ENCODE data around the gene ALPI.
"Not testable (repeated sequence)": the region's sequence is repeated elsewhere in the genome, so short reads cannot be mapped to it uniquely, and the experiment has no call there.

The ALPI gene

DNA sequence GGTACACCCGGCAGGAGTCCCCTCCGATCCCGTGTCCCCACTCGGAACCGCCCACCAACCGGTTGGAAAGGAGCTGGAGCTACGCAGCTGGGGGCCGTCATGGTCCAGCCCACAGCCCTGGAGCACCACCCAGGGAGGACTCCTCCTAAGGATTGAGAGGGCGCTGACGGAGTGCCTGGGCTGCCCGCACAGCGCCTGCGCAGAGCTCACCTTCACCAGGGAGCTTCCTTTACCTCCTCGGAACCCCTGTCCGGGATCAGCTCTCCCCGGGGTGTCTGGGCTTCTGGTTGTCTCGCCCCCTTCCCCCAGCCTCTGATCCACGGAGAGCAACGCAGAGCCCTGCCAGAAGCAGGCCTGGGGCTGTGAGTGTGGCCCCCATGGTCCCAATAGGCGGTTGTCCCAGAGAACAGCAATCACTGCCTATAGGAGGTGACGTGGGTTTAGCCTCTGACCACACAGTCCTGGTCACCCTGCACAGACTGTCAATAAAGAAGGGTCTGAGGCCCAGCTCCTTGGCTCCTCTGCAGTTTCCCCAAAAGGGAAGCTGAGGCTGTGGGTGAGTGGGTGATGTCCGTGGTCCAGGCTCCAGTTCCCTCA is 34.7 kb upstream of the ALPI start:
- DNase-seq (ENCODE audit: low read depth) = no peak

DNA sequence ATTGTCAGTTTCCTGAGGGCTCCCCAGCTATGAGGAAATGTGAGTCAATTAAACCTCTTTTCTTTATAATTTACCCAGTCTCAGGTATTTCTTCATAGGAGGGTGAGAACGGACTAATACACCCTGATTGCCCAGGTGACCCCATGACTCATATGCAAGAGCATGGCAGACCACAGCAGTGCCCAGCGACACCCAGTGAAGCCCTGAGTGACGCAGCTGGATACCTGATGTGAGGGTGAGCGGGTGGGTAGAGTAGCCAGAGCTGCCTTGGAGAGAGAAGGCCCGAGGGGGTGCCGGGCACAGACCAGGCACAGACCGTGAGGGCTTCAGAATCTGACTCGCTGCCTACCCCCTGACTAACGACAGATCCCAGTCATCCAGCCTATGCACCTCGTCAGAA is 33.9 kb upstream of the ALPI start:
- DNase-seq (ENCODE audit: low read depth) = no peak

DNA sequence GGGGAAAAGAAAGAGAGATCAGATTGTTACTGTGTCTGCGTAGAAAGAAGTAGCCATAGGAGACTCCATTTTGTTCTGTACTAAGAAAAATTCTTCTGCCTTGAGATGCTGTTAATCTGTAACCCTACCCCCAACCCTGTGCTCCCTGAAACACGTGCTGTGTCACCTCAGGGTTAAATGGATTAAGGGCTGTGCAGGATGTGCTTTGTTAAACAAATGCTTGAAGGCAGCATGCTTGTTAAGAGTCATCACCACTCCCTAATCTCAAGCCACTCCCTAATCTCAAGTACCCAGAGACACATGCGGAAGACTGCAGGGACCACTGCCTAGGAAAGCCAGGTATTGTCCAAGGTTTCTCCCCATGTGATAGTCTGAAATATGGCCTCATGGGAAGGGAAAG is 33.0 kb upstream of the ALPI start:
- not testable (repeated sequence) for DNase-seq (ENCODE audit: low read depth)

DNA sequence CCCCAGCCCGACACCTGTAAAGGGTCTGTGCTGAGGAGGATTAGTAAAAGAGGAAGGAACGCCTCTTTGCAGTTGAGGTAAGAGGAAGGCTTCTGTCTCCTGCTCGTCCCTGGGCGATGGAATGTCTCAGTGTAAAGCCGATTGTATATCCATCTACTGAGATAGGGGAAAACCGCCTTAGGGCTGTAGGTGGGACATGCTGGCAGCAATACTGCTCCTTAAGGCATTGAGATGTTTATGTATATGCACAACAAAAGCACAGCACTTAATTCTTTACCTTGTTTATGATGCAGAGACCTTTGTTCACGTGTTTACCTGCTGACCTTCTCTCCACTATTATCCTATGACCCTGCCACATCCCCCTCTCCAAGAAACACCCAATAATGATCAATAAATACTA is 32.5 kb upstream of the ALPI start:
- not testable (repeated sequence) for DNase-seq (ENCODE audit: low read depth)

DNA sequence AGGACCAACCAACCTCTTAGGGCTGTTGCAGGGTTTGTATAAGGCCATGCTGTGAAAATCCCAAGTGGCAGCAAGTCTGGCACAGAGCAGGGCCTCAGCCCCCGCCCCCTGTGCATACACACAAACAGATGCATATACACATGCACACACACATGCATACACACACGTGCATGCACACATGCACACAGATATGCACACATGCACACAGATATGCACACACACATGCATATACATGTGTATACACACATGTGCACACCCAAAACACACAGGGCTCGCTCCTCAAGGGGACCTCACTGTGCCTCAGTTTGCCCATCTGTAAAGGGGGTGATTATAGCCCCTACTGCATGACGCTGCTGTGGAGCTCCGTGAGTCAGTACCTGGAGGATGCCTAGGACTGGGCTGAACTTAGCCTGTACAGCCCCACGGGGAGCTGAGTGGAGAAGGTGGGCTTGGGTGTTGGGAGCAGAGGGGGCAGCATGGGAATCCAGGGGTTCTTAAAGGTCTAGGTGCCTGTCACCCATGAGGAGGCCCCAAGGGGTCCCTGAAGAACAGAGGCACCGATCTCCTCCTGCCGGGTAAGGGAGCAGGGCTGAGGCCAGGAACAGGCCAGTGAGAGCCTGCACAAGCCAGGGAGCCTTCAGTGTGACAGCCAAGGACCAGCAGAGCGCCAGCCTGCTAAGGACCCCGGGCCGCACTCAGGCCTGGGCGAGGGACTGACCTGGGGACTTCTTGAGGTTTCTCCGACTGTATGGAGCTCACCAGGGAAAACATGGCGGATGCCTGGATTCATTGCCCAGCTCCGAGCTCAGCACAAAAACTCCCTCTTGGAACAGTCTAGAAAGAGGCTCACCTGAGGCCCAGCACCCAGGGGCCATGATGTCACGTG is 24.0 kb upstream of the ALPI start:
- DNase-seq (ENCODE audit: low read depth) = no peak

DNA sequence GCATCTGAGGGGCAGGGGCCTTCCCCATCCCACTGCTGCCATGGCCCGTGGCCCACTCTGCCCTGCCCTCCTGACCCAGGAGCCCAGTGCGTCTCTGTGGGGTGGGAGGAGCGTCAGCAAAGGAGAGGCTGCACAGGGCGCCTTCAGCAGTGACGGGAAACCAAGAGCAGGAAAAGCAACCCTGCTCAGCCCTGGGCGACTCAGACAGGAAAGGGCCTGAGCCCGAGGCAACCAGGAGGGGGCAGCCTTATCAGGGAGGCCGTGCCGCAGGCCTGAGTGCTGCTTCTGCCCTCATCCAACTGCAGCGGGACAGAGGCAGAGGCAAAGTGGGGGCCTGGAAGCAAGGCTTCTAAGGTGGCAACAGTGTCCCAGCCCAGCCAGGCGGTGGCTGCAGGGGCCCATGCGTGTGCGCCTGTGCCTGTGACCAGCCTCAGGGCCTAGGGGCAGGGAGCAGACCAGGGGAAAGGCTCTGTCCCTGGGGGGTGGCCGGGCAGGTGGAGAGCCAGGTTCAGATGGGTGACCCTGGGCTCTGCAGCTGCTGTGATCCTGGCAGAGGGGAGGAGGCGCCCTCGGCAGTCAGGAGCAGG is 23.3 kb upstream of the ALPI start:
- DNase-seq (ENCODE audit: low read depth) = no peak

DNA sequence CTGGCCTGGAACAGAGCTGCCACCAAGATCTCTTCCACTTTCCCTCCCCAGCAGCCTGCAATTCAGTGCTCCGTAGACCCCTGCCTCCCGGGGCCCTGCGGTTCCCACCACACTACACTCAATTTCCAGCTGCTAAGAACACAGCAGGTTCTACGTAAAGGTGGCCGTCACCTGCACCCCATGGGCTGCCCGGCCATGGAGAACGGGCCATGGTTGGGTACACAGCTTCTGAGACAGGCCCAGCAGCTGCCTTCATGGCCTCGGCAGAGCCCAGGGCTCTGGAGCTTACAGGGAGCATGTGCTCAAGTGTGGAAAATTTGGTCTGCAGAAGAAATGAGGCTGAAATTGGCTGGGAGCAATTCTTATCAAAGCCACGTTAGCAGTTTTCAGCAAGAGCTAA is 22.3 kb upstream of the ALPI start:
- DNase-seq (ENCODE audit: low read depth) = not testable (repeated sequence)

DNA sequence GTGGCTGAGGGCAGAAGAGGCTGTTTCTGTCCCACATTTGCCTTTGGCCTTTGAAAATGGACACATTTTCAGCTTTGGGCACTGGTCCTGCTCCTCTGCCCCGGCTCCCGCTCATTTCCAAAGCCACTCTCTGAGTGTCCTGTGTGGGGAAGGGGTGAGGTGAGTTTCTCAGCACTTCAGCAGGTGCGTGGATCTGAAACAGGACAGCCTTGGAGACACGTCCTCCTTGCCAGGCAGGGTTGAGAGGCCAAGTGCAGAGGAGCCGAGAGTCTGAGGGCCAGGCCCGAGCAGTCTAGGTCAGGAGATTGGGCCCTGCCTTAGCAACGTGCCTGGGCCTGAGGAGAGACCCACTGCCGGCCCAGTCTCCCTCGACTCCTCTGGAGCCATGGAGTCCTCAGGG is 21.9 kb upstream of the ALPI start:
- DNase-seq (ENCODE audit: low read depth) = no peak

DNA sequence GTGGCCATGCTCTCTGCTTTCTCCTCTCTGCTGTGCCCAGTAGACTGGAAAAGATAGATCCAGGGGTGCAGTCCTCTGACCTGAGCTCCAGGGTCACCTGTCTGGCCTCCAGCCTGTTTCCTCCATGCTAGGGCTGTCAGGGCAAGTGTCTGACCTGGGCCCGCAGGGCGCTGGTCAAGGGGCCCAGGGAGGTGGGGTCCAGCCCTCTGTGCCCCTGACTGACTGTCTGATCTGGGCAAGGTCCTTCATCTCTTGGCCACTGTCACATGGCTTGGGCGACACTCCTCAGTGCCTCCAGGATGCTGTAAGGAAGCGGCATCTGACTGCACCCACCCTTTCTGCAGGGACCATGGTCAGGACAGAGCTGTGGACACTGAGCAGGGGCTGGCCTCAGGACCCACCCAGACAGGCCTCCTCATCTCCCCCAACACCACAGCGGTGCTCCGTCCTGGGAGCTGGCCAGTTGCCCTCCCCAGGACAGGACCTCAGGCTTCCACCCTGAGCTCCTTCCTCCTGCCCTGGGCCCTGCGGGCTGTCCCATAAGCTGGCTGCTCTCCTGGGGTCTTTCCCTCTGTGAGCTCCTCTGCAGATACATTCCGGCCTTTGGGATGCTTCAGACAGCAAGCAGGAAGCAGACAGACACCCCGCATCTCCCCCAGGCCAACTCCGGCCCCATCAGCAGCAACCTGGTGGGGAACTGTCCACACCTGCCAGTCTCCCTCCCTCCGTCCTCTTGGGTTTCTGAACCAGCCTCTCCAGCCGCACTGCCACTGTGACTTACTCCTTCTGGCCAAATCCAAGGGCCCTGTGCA is 21.2 kb upstream of the ALPI start:
- no peak for DNase-seq (ENCODE audit: low read depth)

DNA sequence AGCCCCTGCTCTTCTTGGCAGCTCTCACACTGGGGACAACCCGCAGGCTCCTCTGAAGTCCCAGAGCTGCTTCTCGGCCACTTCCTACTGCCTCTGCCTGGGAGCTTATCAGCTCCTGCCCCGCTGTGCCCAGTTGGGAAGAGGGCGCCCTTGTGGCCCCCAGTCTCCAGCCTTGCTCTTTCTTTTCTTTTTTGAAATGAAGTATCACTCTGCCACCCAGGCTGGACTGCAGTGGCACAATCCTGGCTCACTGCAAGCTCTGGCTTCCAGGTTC is 20.6 kb upstream of the ALPI start:
- no peak for DNase-seq (ENCODE audit: low read depth)

DNA sequence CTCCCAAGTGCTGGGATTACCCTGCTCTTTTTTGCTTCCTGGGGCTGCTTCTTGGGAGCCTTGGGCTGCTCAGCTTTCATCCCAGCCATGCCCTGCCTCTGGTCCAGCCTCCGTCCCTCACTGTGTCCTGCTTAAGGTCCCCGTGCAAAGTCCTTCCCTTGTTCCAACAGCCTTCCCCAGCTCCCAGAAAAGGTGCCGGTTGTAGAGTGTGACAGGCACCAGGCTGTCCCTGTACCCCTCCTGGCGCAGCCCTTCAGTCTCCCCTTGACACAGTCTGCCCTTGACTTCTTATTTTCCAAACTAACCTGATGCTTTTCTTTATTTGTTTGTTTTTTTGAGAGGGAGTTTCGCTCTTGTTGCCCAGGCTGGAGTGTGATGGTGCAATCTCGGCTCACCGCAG is 20.1 kb upstream of the ALPI start:
- no peak for DNase-seq (ENCODE audit: low read depth)

DNA sequence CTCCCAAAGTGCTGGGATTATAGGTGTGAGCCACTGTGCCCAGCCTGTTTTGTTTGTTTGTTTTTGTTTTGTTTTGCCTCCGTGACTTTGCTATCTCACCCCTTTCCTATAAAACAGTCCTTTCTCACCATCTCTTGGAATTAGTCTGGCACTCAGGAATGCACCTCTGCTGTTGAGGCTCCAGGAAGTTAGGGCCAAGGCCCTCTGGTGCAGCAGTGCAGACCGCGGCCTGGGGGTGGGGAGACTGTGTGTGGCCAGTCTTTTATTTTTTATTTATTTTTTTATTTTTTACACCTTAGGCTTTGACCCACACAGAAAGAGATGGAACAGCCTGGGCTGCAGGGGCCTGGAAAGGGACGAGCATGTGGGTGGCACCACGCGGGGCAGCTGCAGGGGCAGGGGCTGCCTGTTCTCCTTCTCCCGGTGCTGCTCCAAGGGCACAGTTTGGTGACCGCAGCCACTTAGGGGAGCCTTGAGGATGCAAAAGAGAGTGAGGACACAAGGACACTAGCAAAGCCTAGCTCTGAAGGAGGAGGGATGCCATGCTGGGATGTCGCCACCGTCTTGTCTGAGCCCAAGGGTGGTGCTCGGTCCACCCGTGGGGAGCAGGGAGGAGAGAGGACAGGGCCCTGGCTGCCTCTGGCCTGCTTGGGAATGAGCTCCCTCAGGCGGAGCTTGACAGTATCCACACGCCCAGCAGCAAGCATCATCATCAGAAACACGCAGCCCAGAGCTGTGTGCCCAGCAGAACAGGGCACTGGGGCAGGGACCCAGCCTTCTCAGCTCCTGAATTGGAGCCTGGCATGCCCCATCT is 19.4 kb upstream of the ALPI start:
- no peak for DNase-seq (ENCODE audit: low read depth)

DNA sequence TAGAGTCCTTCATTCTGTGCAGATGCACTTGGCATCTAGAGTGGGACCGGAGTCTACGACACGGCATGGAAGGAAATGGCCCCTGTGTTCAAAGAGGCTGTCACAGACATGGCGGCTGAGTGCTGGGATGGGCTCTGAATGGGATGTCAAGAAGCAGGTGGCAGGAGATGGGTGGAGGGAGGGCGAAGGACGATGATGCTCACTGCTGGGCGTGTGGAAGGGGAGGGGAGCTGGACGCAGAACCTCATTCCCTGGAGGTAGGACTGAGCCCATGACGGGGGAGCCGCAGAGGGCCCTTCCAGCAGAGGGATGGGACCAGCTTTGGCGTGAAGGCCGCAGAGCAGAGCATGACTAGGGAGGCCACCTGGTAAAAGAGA is 18.8 kb upstream of the ALPI start:
- no peak for DNase-seq (ENCODE audit: low read depth)

DNA sequence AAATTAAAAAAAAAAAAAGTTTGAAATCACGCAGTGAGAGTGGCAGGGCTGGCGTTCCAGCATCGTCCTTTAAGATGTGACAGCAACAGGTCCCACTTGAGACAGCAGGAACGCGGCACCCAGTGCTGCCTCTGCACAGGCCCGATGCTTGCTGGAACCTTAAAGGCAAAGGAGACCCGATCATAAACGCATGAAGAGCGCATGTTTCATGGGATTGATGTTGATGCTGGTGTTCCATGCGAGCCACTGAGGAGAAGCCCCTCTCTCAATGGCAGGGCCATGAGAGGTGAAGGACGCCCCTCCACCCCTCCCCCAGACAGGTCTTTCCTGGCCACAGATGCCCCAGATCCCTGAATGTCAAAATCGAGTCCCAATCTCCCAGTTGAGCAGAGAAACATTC is 17.9 kb upstream of the ALPI start:
- no peak for DNase-seq (ENCODE audit: low read depth)

DNA sequence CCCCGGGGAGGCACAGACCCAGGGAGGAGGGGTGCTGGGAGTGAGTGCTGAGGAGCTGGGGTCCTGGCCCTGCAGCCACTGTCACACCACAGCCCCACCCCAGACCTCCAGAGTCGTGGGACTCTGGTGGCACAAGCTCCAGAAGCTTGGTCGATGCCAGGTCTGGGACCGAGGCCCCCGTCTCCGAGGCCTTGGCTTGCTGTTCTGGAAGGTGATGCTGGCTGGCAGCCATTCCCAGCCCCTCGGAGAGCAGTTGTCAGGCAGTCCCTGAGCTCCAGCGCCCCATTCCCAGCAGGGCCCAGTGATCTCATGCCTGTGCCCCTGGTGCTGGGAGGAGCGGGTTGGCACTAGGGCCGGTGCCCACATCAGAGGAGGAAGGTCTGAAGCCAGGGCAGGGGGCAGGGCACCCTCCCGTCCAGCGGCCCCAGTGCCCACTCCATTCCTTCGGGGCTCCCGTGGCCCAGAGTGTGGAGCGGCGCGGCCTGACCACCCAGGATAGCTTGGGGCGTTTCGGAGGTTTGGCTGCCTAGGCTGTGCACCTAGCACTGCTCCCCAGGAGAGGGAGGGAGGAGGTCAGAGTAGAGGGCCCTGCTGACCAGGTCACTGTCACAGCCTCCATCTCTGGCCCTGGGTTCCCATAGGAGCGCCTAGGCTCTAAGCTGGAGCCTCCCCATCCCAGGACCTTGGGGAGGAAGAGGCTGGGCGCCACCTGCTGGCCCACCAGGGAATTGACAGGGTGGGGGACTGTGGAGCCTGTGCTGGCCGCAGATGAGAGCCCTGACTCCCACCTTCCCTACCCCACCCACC is 16.8 kb upstream of the ALPI start:
- DNase-seq (ENCODE audit: low read depth) = no peak

DNA sequence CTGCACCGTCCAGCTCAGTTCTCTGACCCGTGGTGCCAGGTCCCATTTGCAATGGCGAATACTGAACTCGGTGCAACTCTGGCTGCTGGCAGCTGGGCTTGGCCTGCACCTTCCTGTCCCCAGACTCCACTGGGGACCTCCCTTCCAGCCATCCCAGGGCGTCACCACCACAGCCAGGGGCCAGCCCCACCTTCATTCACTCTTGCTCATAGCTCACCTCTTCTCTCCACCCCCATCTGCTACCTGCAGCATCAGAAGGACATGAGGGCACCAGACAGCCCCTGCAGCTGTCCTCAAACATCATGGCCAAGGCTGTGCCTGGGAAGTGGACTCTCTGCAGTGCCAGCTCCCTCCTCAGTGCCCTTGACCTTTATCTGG is 16.2 kb upstream of the ALPI start:
- no peak for DNase-seq (ENCODE audit: low read depth)

DNA sequence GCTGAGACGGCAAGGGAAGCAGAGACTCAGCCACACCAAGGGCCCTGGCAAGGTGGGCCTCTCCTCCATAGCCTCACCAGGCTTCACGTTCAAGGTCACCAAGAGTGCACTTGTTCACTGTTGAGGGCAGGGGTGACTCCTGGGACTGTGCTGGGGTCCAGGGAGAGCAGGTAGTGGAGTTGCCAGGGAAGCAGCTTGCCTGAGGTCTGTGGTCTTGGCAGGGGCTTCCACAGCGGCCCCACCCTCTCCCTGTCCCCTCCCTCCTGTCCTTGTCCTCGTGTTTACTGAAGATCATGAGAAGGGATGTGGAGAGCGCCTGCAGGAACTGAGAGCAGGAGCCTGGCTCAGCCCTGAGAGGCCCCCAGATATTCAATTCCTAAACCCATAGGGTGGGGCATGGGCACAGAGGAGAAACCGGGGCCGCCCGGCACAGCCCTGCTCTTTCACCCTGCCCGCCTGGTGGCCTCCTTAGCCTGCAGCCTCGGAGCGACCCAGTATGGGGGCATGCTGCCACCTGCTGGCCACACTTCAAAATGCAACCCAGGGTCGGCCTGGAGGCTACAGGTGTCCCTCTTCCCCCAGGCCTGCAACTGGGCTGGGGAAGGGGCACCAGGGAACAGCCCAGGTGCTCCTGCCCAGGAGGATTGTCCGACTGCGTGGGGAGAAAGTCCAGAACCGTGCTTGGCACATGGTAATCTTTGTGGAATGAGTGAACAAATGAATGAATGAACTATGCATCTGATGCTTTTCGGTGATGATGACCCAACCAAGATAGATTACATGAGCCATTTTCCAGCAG is 15.5 kb upstream of the ALPI start:
- DNase-seq (ENCODE audit: low read depth) = peak; percentile 45

DNA sequence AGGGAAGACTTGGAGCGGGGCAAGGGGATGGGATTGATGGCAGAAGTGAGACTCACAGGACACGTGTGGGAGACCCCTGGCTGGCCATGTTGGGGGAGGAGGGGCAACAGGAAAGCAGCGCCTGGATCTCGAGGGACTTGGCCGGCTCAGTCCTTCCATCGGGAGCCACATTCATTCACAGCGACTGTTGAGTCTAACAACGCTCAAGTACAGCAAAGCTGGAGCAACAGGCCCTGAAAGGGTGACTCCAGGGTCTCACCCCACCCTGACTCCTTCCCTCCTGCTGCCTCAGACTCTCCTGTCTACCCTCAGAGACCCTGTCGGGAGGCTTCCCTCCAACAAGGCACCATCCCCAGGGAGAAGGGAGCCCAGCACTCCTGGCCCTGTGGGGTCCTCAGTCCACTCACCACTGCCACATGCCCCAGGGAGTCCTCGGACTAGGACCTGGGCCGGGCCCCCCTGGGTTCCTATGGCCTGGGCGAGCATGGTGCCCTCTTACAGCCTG is 14.8 kb upstream of the ALPI start:
- DNase-seq (ENCODE audit: low read depth) = no peak

DNA sequence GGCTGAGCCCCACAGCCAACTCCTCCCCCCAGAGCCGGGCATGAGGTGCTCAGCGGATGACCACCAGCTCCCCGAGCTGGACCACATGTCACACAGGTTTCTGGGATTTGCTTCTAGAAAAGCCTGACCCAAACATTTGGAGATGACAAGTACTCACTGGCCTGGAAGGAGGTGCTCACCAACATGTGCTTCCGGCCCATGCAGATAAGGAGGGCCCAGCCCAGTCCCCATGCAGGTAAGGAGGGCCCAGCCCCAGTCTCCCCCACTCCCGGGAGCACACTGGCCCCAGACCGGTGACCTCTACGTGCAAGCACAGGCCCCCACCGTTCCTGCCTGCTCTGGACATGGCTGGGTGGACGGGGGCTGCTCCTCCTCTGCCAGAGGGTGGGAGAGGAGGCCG is 14.0 kb upstream of the ALPI start:
- DNase-seq (ENCODE audit: low read depth) = not testable (repeated sequence)

DNA sequence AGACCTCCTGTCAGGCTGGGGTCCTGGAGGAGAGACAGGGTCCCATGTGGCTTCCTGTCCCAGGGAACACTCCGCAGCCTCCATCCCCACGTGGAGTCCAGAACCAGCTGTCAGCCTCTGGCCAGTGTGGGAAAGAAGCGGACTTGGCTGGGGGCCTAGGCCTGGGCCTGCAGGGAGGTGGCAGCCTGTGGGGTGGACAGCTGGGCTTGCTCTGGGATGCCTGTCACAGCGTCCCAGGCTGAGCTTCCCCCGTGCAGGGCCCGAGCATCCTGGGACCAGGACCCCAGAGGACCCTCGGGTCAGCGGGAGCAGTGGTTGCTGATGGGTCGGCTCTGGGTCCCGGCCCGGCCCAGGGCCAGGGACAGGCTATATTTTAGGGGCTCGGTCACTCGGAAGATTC is 13.5 kb upstream of the ALPI start:
- not testable (repeated sequence) for DNase-seq (ENCODE audit: low read depth)

All from fibroblast of gingiva (primary cell).